PC-3 (cell line): ENCODE measurements around the gene PIANP. TPM values are rescaled to one million over a fixed set of nuclear protein-coding genes. Genes with fewer than 3 reads are reported as not detected.
A peak's percentile ranks its signal among the peaks of the same experiment; 100 is the strongest.

Source experiments
- ATAC-seq: fragments of 200-7000 bp; cut with Tn5 transposase; 2 replicates; pipeline ENCODE4 v1.9.1; 2020; ENCODE audit warnings: mild to moderate bottlenecking, moderate library complexity
- BruUV-seq: library from RNA; stranded (reverse); fragments of 400-500 nt; replicated peaks from 2 replicates; lab custom pipeline; 2021; lab: Mats Ljungman, UMichigan
- CTCF ChIA-PET: fragments of 300-600 bp; sonication (Branson Sonifier 250); formaldehyde crosslinking; loops from one replicate; lab custom pipeline; 2022; ENCODE audit warnings: antibody characterized with exemption; lab: Charles Lee
- POLR2A ChIA-PET: fragments of 300-600 bp; sonication (Branson Sonifier 250); formaldehyde crosslinking; loops from one replicate; lab custom pipeline; 2022; ENCODE audit warnings: antibody characterized with exemption; ENCODE audit not compliant: unreplicated experiment; lab: Charles Lee
- DNase-seq: peaks from one replicate; pipeline ENCODE4 v3.0.0-alpha.2; 2015
- H2AFZ ChIP-seq: fragments of 300-600 bp; sonication (generic); 2 replicates; pipeline ENCODE4 v1.6.0; 2016; ENCODE audit warnings: antibody characterized with exemption, low read length
- H3F3A ChIP-seq: fragments of 300-600 bp; sonication (generic); one replicate; pipeline ENCODE4 v1.6.0; 2017; ENCODE audit warnings: antibody characterized with exemption, low read length, control low read depth, mild to moderate bottlenecking; ENCODE audit not compliant: unreplicated experiment
- H3K27ac ChIP-seq: fragments of 300-600 bp; sonication (generic); 2 replicates; pipeline ENCODE4 v1.5.1; 2016; ENCODE audit warnings: mild to moderate bottlenecking, low read length
- H3K27me3 ChIP-seq: fragments of 300-600 bp; sonication (generic); 2 replicates; pipeline ENCODE4 v1.6.1; 2016; ENCODE audit warnings: low read length, mixed read lengths
- H3K36me3 ChIP-seq: fragments of 300-600 bp; sonication (generic); 2 replicates; pipeline ENCODE4 v1.6.1; 2016; ENCODE audit warnings: low read depth, mixed run types, low read length, mixed read lengths
- H3K4me1 ChIP-seq: fragments of 300-600 bp; sonication (generic); 2 replicates; pipeline ENCODE4 v1.5.1; 2016; ENCODE audit warnings: low read length; ENCODE audit not compliant: insufficient read depth
- H3K4me2 ChIP-seq: fragments of 300-600 bp; sonication (generic); 2 replicates; pipeline ENCODE4 v1.6.0; 2016; ENCODE audit warnings: low read length
- H3K4me3 ChIP-seq: fragments of 300-600 bp; sonication (generic); 2 replicates; pipeline ENCODE4 v1.5.1; 2016; ENCODE audit warnings: mild to moderate bottlenecking, low read length, mixed read lengths
- H3K79me2 ChIP-seq: fragments of 300-600 bp; sonication (generic); 2 replicates; pipeline ENCODE4 v1.6.1; 2017; ENCODE audit warnings: low read length, mixed read lengths
- H3K9ac ChIP-seq: fragments of 300-600 bp; sonication (generic); 2 replicates; pipeline ENCODE4 v1.6.0; 2016; ENCODE audit warnings: mild to moderate bottlenecking, low read length
- H3K9me2 ChIP-seq: fragments of 300-600 bp; sonication (generic); replicated peaks from 2 replicates; pipeline ENCODE4 v1.6.1; 2016; ENCODE audit warnings: mixed run types, low read length, mixed read lengths
- H3K9me3 ChIP-seq: fragments of 300-600 bp; sonication (generic); 2 replicates; pipeline ENCODE4 v1.6.1; 2016; ENCODE audit warnings: low read length, mixed read lengths
- H4K20me1 ChIP-seq: fragments of 300-600 bp; sonication (generic); 2 replicates; pipeline ENCODE4 v1.6.1; 2016; ENCODE audit warnings: low read length, mixed read lengths
- EZH2 ChIP-seq: fragments of 300-600 bp; sonication (generic); IDR thresholded peaks from one replicate; pipeline ENCODE4 v1.6.1; 2017; ENCODE audit warnings: antibody characterized with exemption, mild to moderate bottlenecking, low read length; ENCODE audit not compliant: unreplicated experiment
- EZH2phosphoT487 ChIP-seq: fragments of 300-600 bp; sonication (generic); IDR thresholded peaks from 2 replicates; pipeline ENCODE4 v1.6.1; 2018; ENCODE audit warnings: mild to moderate bottlenecking, antibody characterized with exemption, low read length, borderline replicate concordance
- intact Hi-C: fragments of 100-400 bp; cut with micrococcal nuclease; formaldehyde crosslinking; loops from 2 replicates; pipeline ENCODE4 v1.9.0; 2023
- total RNA-seq: library from RNA; depleted of rRNA; stranded (reverse); fragments of >200 nt; gene quantifications from 2 replicates; pipeline ENCODE4 v1.2.3, GENCODE V29; 2014
- TF ChIP-seq, protein P1 (sequence below): fragments of 300-600 bp; sonication (generic); conservative IDR thresholded peaks from 2 replicates; pipeline ENCODE4 v1.5.1; 2017; ENCODE audit warnings: antibody characterized with exemption, low read depth, mild to moderate bottlenecking, low read length

The PIANP gene
- total RNA-seq, 1 experiment from 2014 or later = not detected

DNA sequence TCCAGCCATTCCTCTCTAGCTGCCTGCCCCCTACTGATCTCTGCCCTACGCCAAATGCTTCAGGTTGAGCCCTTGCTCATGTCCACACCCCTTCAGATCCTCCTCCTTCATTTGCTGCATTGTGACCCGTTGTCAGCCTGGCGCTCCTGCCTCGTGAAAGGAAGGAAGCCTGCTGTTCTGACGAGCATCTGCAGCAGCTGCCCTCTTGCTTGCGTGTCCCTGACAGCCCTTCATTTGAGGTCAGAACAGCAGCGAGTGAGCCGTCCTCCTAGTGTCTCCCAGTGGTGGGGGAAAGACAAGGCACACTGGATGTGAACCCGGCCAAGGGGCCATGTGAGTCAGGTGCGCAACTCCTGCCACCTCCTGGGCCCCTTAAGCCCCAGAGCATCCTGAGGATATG is 3.0 kb upstream of the PIANP start:
- Histone ChIP-seq H3K79me2 (no peaks in the 10 kb centered on the region), H3K4me2 (no peak overlapping the region), H3K4me3 (no peak overlapping the region), H3K9ac (no peak overlapping the region), H3K9me3 (no peaks in the 10 kb centered on the region), H3F3A (no peaks in the 10 kb centered on the region), H3K9me2 (no peaks in the 10 kb centered on the region), H3K4me1 (no peaks in the 10 kb centered on the region), H3K27ac (no peak overlapping the region), H3K27me3 (peaks cover 32% of the 10 kb centered on the region), H4K20me1 (no peaks in the 10 kb centered on the region), H2AFZ (no peak overlapping the region), H3K36me3 (no peaks in the 10 kb centered on the region)
- intact Hi-C loops = no loop called here
- TF ChIP-seq, protein P1, sequence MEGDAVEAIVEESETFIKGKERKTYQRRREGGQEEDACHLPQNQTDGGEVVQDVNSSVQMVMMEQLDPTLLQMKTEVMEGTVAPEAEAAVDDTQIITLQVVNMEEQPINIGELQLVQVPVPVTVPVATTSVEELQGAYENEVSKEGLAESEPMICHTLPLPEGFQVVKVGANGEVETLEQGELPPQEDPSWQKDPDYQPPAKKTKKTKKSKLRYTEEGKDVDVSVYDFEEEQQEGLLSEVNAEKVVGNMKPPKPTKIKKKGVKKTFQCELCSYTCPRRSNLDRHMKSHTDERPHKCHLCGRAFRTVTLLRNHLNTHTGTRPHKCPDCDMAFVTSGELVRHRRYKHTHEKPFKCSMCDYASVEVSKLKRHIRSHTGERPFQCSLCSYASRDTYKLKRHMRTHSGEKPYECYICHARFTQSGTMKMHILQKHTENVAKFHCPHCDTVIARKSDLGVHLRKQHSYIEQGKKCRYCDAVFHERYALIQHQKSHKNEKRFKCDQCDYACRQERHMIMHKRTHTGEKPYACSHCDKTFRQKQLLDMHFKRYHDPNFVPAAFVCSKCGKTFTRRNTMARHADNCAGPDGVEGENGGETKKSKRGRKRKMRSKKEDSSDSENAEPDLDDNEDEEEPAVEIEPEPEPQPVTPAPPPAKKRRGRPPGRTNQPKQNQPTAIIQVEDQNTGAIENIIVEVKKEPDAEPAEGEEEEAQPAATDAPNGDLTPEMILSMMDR = no peak
- no peak for TF ChIP-seq EZH2
- TF ChIP-seq EZH2phosphoT487 = no peak
- no peak for ATAC-seq
- ChIA-PET POLR2A (no interaction called here), CTCF (no interaction called here)
- DNase-seq = no peak
- no TSS peak for BruUV-seq

DNA sequence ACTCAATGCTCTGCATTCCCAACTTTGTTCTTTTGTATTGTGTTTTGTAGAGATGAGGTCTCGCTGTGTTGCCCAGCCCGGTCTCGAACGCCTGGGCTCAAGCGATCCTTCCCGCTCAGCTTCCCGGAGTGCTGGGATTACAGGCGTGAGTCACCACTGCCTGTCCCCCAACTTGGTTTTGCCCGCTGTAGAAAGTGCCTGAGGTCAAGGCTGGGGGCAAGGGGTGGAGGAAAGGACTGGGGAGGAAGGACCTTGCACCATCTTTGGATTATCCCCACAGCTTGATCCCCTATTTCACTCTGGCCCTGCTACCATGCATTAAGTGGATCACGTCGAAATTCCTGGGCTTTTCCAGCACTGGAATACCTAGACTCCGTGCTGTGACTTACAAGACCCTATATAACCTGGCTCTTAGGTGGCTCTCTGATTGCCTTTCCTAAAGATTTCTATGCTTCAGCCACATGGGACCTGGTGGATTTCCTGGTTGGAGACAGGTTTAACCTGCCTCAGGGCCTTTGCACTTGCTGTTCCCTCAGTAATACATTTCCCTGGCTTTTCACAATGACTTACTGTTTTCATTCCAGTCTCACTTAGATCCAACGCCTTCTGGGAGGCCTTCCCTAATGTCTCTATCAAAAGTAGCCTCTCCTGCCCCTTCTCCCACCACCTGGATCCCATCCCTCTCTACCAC is 608 bp upstream of the PIANP start:
- DNase-seq = no peak
- H3K27ac ChIP-seq = no peak overlapping the region

More for the DNA sequence above, 608 bp upstream of the PIANP start:
- no peak overlapping the region for H3K9ac ChIP-seq
- TF ChIP-seq EZH2phosphoT487 (no peak), EZH2 (no peak)
- TF ChIP-seq, protein P1 = no peak
- no TSS peak for BruUV-seq
- no peak overlapping the region for H2AFZ ChIP-seq
- intact Hi-C loops = no loop called here
- no peaks in the 10 kb centered on the region for H3K79me2 ChIP-seq
- H3K4me2 ChIP-seq = peak overlapping the region; percentile 37; the same call in 1 of the 2 replicates
- H3K4me1 ChIP-seq = no peaks in the 10 kb centered on the region
- no peaks in the 10 kb centered on the region for H3F3A ChIP-seq
- H3K9me2 ChIP-seq = no peaks in the 10 kb centered on the region
- H3K36me3 ChIP-seq = no peaks in the 10 kb centered on the region
- H3K9me3 ChIP-seq = no peaks in the 10 kb centered on the region
- H3K27me3 ChIP-seq = peaks cover 33% of the 10 kb centered on the region
- H3K4me3 ChIP-seq = no peak overlapping the region
- ChIA-PET POLR2A (no interaction called here), CTCF (no interaction called here)
- no peak for ATAC-seq
- H4K20me1 ChIP-seq = no peaks in the 10 kb centered on the region
